ENCODE results near the gene SIN3A.

SIN3A gene

GRCh38 chr15:75455982-75456531 is 4.6 kb upstream of the SIN3A start:
- peak overlapping the region; percentile 86 for H3K4me3 ChIP-seq (ENCODE audit: low read length)
- H3K18ac ChIP-seq (ENCODE audit: low read length): peak overlapping the region; percentile 91
- peaks cover 6% of the 10 kb centered on the region for H3K79me2 ChIP-seq (ENCODE audit: control insufficient read depth, insufficient read depth, low read length)
- peak overlapping the region; percentile 99 for H3K4me2 ChIP-seq (ENCODE audit: low read length)
- WGBS (ENCODE audit: extremely low coverage, insufficient coverage, low lambda C conversion rate): no CpG with 5 or more reads among the region's 24 CpGs
- H3K4me1 ChIP-seq (ENCODE audit: control insufficient read depth, low read depth, low read length): no peaks in the 10 kb centered on the region
- DNase-seq: peak; percentile 75
- peak overlapping the region; percentile 32 for H3K23ac ChIP-seq (ENCODE audit: low read length)
- H3K27ac ChIP-seq (ENCODE audit: low read depth, low read length): peak overlapping the region; percentile 61
- no peaks in the 10 kb centered on the region for H3K36me3 ChIP-seq (ENCODE audit: control insufficient read depth, insufficient read depth, low read length)
- H3K56ac ChIP-seq (ENCODE audit: low read length): peak overlapping the region; percentile 95
- no peak overlapping the region for H4K8ac ChIP-seq (ENCODE audit: low read depth, low read length)
- H3K27me3 ChIP-seq (ENCODE audit: insufficient read depth, low read length, poor library complexity): no peaks in the 10 kb centered on the region
- no peak overlapping the region for H2BK15ac ChIP-seq (replicated peaks; ENCODE audit: low read depth)
- H3K4ac ChIP-seq (ENCODE audit: low read depth, low read length): no peak overlapping the region
- H2BK120ac ChIP-seq (ENCODE audit: low read depth, low read length): no peak overlapping the region
- H2BK5ac ChIP-seq (ENCODE audit: low read length): peak overlapping the region; percentile 76
- peak overlapping the region; percentile 89 for H3K9ac ChIP-seq (ENCODE audit: low read length)
- no peak overlapping the region for H2AK5ac ChIP-seq (ENCODE audit: low read length)
- H4K5ac ChIP-seq (ENCODE audit: low read length): no peak overlapping the region
- H3K79me1 ChIP-seq (ENCODE audit: low read length): peaks cover 5% of the 10 kb centered on the region

GRCh38 chr15:75455424-75455981 is 4.0 kb upstream of the SIN3A start:
- peak overlapping the region; percentile 32 for H3K23ac ChIP-seq (ENCODE audit: low read length)
- H3K79me2 ChIP-seq (ENCODE audit: control insufficient read depth, insufficient read depth, low read length): peaks cover 7% of the 10 kb centered on the region
- no peak overlapping the region for H4K5ac ChIP-seq (ENCODE audit: low read length)
- peaks cover 5% of the 10 kb centered on the region for H3K79me1 ChIP-seq (ENCODE audit: low read length)
- peak overlapping the region; percentile 96 for H3K18ac ChIP-seq (ENCODE audit: low read length)
- no peaks in the 10 kb centered on the region for H3K27me3 ChIP-seq (ENCODE audit: insufficient read depth, low read length, poor library complexity)
- H2BK120ac ChIP-seq (ENCODE audit: low read depth, low read length): no peak overlapping the region
- peak; percentile 87 for DNase-seq
- H3K4me3 ChIP-seq (ENCODE audit: low read length): peak overlapping the region; percentile 94
- WGBS (ENCODE audit: extremely low coverage, insufficient coverage, low lambda C conversion rate): no CpG with 5 or more reads among the region's 48 CpGs
- H2BK15ac ChIP-seq (replicated peaks; ENCODE audit: low read depth): no peak overlapping the region
- no peaks in the 10 kb centered on the region for H3K36me3 ChIP-seq (ENCODE audit: control insufficient read depth, insufficient read depth, low read length)
- peak overlapping the region; percentile 99 for H3K4me2 ChIP-seq (ENCODE audit: low read length)
- no peak overlapping the region for H4K8ac ChIP-seq (ENCODE audit: low read depth, low read length)
- peak overlapping the region; percentile 95 for H3K56ac ChIP-seq (ENCODE audit: low read length)
- H3K4ac ChIP-seq (ENCODE audit: low read depth, low read length): peak overlapping the region; percentile 75
- no peak overlapping the region for H2AK5ac ChIP-seq (ENCODE audit: low read length)
- H3K9ac ChIP-seq (ENCODE audit: low read length): peak overlapping the region; percentile 96
- no peaks in the 10 kb centered on the region for H3K4me1 ChIP-seq (ENCODE audit: control insufficient read depth, low read depth, low read length)
- no peak overlapping the region for H2BK5ac ChIP-seq (ENCODE audit: low read length)
- peak overlapping the region; percentile 98 for H3K27ac ChIP-seq (ENCODE audit: low read depth, low read length)

- peak overlapping the region; percentile 96 for H3K18ac ChIP-seq (ENCODE audit: low read length)
- DNase-seq: peak; percentile 78
- no CpG with 5 or more reads among the region's 116 CpGs for WGBS (ENCODE audit: extremely low coverage, insufficient coverage, low lambda C conversion rate)
Measured at GRCh38 chr15:75454471-75455378, 3.2 kb upstream of the SIN3A start.

GRCh38 chr15:75453703-75454470 is 2.4 kb upstream of the SIN3A start:
- peak overlapping the region; percentile 83 for H3K23ac ChIP-seq (ENCODE audit: low read length)
- no peaks in the 10 kb centered on the region for H3K36me3 ChIP-seq (ENCODE audit: control insufficient read depth, insufficient read depth, low read length)
- no peak overlapping the region for H4K8ac ChIP-seq (ENCODE audit: low read depth, low read length)
- DNase-seq: peak; percentile 100
- H3K4ac ChIP-seq (ENCODE audit: low read depth, low read length): peak overlapping the region; percentile 85
- no peaks in the 10 kb centered on the region for H3K27me3 ChIP-seq (ENCODE audit: insufficient read depth, low read length, poor library complexity)
- no peaks in the 10 kb centered on the region for H3K4me1 ChIP-seq (ENCODE audit: control insufficient read depth, low read depth, low read length)
- H2BK15ac ChIP-seq (replicated peaks; ENCODE audit: low read depth): no peak overlapping the region
- WGBS (ENCODE audit: extremely low coverage, insufficient coverage, low lambda C conversion rate): no CpG with 5 or more reads among the region's 57 CpGs
- peak overlapping the region; percentile 100 for H3K4me2 ChIP-seq (ENCODE audit: low read length)
- H2BK120ac ChIP-seq (ENCODE audit: low read depth, low read length): no peak overlapping the region
- peaks cover 22% of the 10 kb centered on the region for H3K79me2 ChIP-seq (ENCODE audit: control insufficient read depth, insufficient read depth, low read length)
- peak overlapping the region; percentile 98 for H3K27ac ChIP-seq (ENCODE audit: low read depth, low read length)
- H2BK5ac ChIP-seq (ENCODE audit: low read length): peak overlapping the region; percentile 92
- peak overlapping the region; percentile 96 for H3K18ac ChIP-seq (ENCODE audit: low read length)
- H4K5ac ChIP-seq (ENCODE audit: low read length): no peak overlapping the region
- peak overlapping the region; percentile 97 for H3K56ac ChIP-seq (ENCODE audit: low read length)
- peak overlapping the region; percentile 94 for H2AK5ac ChIP-seq (ENCODE audit: low read length)
- H3K4me3 ChIP-seq (ENCODE audit: low read length): peak overlapping the region; percentile 94
- peak overlapping the region; percentile 99 for H3K9ac ChIP-seq (ENCODE audit: low read length)
- H3K79me1 ChIP-seq (ENCODE audit: low read length): peaks cover 9% of the 10 kb centered on the region

More at GRCh38 chr15:75454471-75455378, 3.2 kb upstream of the SIN3A start:
- Histone ChIP-seq H2BK5ac (ENCODE audit: low read length) (no peak overlapping the region), H2BK15ac (replicated peaks; ENCODE audit: low read depth) (no peak overlapping the region), H3K56ac (ENCODE audit: low read length) (peak overlapping the region; percentile 92), H3K9ac (ENCODE audit: low read length) (peak overlapping the region; percentile 96), H3K27ac (ENCODE audit: low read depth, low read length) (peak overlapping the region; percentile 98), H3K4me2 (ENCODE audit: low read length) (peak overlapping the region; percentile 59), H4K8ac (ENCODE audit: low read depth, low read length) (no peak overlapping the region), H2AK5ac (ENCODE audit: low read length) (no peak overlapping the region), H3K4me3 (ENCODE audit: low read length) (peak overlapping the region; percentile 94), H3K36me3 (ENCODE audit: control insufficient read depth, insufficient read depth, low read length) (no peaks in the 10 kb centered on the region), H3K4me1 (ENCODE audit: control insufficient read depth, low read depth, low read length) (no peaks in the 10 kb centered on the region), H3K4ac (ENCODE audit: low read depth, low read length) (peak overlapping the region; percentile 75), H3K79me1 (ENCODE audit: low read length) (peaks cover 6% of the 10 kb centered on the region), H2BK120ac (ENCODE audit: low read depth, low read length) (no peak overlapping the region), H3K27me3 (ENCODE audit: insufficient read depth, low read length, poor library complexity) (no peaks in the 10 kb centered on the region), H4K5ac (ENCODE audit: low read length) (no peak overlapping the region), H3K79me2 (ENCODE audit: control insufficient read depth, insufficient read depth, low read length) (peaks cover 14% of the 10 kb centered on the region), H3K23ac (ENCODE audit: low read length) (no peak overlapping the region)

GRCh38 chr15:75452865-75453702 is 1.6 kb upstream of the SIN3A start:
- no peaks in the 10 kb centered on the region for H3K27me3 ChIP-seq (ENCODE audit: insufficient read depth, low read length, poor library complexity)
- peak overlapping the region; percentile 64 for H4K5ac ChIP-seq (ENCODE audit: low read length)
- peak overlapping the region; percentile 82 for H3K27ac ChIP-seq (ENCODE audit: low read depth, low read length)
- H2BK120ac ChIP-seq (ENCODE audit: low read depth, low read length): no peak overlapping the region
- H4K8ac ChIP-seq (ENCODE audit: low read depth, low read length): no peak overlapping the region
- peak; percentile 86 for DNase-seq
- peak overlapping the region; percentile 99 for H3K9ac ChIP-seq (ENCODE audit: low read length)
- peaks cover 29% of the 10 kb centered on the region for H3K79me2 ChIP-seq (ENCODE audit: control insufficient read depth, insufficient read depth, low read length)
- peak overlapping the region; percentile 15 for H3K18ac ChIP-seq (ENCODE audit: low read length)
- H3K4me2 ChIP-seq (ENCODE audit: low read length): peak overlapping the region; percentile 100
- H3K4me3 ChIP-seq (ENCODE audit: low read length): peak overlapping the region; percentile 88
- H3K4ac ChIP-seq (ENCODE audit: low read depth, low read length): peak overlapping the region; percentile 85
- no CpG with 5 or more reads among the region's 38 CpGs for WGBS (ENCODE audit: extremely low coverage, insufficient coverage, low lambda C conversion rate)
- no peak overlapping the region for H2BK15ac ChIP-seq (replicated peaks; ENCODE audit: low read depth)
- no peaks in the 10 kb centered on the region for H3K36me3 ChIP-seq (ENCODE audit: control insufficient read depth, insufficient read depth, low read length)
- peak overlapping the region; percentile 94 for H2AK5ac ChIP-seq (ENCODE audit: low read length)
- H3K4me1 ChIP-seq (ENCODE audit: control insufficient read depth, low read depth, low read length): no peaks in the 10 kb centered on the region
- peaks cover 9% of the 10 kb centered on the region for H3K79me1 ChIP-seq (ENCODE audit: low read length)
- H2BK5ac ChIP-seq (ENCODE audit: low read length): peak overlapping the region; percentile 92
- H3K56ac ChIP-seq (ENCODE audit: low read length): peak overlapping the region; percentile 97
- peak overlapping the region; percentile 83 for H3K23ac ChIP-seq (ENCODE audit: low read length)

All from mesendoderm (in vitro differentiated cells).